ENCODE results near the gene SNTB2.
A peak's percentile ranks its signal among the peaks of the same experiment; 100 is the strongest.

SNTB2 gene

DNA sequence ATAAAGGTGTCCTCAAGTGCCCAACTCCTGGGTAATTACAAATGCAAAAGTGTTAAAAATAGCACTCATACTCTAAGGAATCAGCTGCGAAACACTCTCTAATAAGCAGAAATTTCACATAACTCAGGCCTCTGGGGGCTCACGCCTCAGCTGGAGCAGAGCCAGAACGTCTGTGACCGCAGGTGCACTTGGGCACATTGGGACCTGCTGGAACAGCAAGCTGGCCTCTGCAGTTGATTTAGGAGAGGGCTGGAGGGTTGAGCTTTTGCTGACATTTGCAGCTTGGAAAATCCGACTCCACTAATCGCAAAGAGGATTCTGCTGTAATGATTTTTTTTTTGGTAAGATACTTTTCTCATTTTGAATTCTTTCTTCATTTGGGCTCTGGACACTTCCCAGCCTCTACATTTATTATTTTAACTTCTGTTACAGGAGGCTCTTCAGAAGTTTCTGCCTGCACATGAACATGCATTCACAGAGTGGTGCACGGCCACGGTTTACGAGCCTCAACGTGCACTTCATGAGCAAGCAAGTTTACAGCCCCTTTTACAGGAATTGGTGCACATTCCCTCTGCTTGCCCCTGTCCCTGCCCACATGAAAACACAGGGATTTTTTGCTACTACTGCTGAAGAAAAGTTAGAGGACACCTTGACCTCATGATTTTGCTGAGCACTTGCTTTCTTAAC, 4.1 kb upstream of the SNTB2 start:
- peak; percentile 24 to 72 for DNase-seq

DNA sequence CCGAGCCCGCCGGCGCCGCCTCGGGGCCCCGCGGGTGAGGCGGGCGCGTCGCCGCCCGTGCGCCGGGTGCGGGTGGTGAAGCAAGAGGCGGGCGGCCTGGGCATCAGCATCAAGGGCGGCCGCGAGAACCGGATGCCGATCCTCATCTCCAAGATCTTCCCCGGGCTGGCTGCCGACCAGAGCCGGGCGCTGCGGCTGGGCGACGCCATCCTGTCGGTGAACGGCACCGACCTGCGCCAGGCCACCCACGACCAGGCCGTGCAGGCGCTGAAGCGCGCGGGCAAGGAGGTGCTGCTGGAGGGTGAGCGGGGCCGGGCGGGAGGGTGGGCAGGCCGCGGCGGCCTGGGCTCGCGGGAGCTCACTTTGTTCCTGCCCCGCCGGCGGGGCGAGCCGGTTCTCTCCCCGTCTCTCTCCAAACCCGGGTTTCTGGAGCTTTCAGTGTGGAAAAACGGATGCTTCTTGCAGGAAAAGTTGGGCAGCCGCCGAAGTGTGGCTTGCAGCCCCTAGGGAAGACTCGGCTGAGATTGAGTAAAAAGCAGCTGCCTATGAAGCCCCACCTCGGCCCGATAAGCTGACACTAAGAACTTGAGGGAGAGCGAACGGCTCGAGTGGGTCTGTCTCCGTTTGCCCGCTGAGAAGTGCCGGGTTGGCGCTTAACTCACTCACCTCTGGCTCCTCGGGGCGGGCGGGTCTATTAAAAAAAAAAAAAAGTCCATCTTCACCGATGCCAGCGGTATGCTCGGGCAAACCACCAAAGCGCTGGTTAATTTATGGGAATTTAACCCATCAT, 677 bp downstream of the SNTB2 start:
- peak; percentile 56 to 71 for DNase-seq

DNA sequence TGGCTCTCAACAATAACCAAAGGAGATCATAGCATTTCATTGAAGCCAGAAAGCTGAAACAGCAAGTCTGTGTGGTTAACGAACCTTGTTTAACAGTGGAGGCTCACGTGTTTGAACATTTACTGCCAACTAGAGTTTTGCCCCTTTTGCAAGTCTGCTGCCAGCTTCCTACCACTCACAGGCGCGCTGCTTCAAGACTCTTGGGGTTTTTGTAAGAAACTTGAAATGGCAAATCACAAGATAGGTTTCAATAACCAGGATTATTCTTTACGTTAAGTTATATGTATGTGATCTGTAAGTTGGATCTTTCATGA, 1.2 kb downstream of the SNTB2 start:
- peak in 1 of 2 experiments; percentile 62 for DNase-seq

DNA sequence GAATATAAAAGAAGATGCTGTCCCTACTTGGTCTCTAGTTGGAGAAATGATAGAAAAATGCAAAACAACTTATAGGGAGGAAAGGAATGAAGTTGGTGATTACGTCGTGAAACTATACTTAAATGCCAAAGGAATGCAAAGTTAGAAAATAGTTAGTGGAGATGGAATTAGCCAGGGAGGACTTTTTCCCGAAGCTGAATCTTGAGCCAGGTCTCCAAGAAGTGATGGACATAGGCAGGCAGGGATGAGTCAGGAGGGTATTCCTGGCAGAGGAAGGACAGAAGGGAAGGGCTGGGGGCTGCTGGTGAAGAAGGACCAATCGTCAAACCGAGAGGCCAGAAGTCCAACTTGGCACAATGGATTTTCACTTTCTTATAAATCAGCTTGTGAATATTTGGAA, 1.8 kb downstream of the SNTB2 start:
- no peak for DNase-seq

DNA sequence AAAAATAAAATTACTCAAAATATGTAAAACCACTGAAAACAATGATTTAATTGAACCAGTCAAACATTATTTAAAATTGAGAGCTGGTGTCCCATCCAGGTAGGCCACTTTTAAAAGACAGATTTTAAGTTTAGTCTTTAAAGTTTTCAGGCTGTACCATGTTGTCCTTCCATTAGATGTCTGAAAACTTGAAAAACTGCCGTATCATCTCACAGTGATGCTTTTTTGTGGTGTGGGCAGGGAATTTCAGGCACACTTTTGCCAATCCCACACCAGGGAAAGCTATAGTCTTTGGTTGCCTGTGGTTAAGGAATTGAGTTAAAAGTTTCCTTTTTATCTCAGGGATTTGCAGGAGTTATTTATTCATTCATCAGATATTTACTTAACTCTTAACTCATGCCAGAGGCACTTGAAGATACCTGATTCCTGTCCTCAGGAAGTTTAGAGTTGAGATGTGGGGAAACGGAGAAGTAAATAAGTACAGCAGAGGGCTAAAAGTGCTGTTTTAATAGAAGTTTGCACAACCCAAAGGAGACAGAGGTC, 3.2 kb downstream of the SNTB2 start:
- DNase-seq = no peak

DNA sequence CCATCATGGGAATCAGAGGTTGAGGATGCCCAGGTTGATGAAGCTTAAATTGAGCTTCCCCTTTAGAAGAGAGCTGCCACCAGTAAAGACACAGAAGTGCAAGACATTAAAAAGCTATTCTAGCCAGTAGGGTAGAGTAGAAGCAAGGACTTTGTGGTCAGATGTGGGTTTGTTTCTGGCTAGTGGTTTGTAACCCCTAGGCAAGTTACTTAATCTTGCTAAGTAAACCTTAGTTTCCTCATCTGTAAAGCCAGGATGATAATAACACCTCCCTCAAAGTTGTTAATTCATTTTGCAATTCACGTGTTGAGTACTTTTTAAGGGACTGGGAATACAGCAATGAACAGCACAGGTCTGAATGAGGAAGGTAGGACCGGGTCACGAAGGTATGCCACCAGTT, 3.6 kb downstream of the SNTB2 start:
- no peak for DNase-seq

DNA sequence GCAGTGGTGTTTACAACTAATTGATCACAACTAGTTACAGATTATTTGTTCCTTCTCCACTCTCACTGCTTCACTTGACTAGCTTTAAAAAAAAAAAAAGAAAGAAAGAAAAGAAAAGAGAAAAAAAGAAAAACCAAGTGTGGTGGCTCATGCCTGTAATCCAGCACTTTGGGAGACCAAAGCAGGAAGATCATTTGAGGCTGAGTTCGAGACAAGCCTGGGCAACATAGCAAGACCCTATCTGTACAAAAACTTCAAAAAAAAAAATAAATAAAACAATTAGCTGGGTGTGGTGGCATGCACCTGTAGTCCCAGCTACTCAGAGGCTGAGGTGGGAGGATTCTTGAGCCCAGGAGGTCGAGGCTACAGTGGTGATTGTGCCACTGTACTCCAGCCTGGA, 4.2 kb downstream of the SNTB2 start:
- no peak for DNase-seq

DNA sequence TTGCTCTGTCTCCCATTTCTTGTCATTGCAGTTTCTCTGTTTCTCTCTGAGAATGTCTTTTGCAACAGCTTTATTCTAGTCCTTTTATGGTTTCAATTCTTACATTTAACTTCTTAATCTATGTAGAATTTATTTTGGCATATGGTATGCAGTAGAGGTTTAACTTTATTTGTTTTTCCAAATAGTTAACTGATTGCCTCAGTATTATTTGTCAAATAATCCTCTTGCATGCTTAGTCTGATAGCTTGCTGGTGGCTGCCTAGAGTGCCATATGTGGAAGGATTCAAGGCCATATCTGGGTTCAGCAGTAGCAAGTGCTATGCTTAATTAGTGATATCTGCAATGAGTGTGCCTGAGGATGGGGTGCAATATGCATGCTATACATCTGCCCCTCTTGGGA, 6.9 kb downstream of the SNTB2 start:
- DNase-seq = peak in 1 of 2 experiments; percentile 71

DNA sequence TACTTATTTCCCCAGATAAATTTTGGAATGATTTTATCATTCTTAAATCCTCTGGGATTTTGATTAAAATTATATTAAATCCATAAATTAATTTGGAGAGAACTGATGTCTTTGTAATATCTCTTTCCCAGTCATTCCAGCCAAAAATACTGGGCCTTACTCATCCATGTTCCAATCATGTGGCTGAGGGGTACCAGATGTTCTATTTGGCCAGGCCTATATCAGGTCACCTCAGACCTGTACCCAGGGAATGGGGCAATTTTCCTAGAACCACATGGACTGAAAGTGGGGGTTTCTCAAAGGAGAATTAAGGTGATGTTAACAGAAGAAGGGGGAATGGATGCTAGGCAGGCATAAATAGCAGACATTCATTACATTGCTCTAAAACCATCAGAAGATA, 7.5 kb downstream of the SNTB2 start:
- no peak for DNase-seq

DNA sequence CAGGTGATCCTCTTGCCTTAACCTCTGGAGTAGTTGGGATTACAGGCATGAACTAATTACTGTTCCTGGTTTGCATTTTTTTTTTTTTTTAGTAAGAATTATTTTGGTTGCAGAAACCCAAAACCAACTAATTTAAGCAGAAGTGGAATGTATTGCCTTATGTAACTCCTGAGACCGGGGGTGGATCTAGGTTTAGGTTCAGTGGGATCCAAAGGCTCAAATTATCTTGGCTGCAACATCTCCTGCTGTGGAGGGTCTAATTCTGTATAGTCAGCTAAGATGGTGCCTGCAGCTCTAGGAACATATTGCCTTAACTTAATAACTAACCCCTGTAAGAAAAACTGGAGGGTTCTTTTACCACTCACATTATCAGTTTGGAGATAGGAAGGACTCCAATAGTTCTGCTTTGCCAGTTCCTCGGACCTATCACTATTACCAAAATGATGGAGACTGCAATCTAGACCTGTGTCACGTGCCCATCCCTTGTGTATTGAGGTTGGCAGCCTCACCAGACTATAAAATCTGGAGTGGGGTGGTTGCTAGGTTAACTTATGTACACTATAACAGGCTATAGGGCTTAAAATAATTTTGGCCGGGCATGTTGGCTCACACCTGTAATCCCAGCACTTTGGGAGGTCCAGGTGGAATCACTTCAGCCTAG, 8.5 kb downstream of the SNTB2 start:
- no peak for DNase-seq

DNA sequence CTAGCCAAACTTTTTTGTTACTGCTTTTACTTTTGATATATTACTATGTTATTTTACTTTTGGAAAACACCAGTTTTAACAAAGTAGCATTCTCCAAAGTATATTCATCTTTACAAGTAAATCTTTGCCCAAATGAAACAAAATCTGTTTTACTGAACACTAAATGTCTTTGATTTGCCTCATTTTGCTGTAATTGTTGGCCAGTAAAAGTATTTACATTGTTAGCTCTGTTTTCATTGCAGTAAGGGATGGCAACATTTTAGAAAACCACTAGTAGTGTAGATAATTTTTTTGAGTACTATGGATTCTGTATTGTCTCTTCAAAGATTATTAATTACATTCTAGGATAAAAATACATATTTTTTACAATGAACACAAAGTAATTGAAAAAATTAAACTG, 10.6 kb downstream of the SNTB2 start:
- no peak for DNase-seq

DNA sequence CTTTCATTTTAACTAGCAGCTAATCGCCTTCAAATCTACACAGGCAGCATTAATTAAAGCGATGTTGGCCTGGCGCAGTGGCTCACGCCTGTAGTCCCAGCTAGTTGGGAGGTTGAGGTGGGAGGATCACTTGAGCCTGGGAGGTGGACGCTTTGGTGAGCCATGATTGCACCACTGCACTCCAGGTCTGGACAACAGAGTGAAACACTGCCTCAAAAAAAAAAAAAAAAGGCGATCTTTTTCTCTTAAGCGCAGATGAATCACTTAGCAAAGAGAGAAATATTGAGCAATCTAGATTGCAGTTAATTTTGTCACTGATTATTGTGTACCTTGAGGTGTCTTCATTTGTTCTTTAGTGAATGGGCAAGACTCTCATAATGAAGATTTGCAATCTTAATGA, 12.4 kb downstream of the SNTB2 start:
- DNase-seq = no peak

DNA sequence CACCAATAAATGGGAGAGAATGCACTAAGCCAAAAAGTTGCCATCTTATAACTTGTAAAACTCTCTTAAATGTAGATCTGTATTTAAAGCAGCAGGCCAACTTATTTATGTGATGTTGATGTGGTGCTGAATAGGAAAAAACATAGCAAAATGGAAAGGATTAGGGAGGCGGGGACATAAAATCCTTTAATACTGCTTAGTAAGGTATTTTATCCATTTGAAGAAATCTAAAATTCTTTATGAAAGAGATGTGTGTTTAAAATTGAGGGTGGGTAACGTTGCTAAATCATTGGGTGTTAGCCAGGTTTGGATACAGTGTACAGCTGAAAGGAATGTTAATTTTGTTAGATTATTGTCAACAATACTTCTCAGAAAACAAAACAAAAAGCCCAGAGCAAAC, 14.3 kb downstream of the SNTB2 start:
- DNase-seq = no peak

DNA sequence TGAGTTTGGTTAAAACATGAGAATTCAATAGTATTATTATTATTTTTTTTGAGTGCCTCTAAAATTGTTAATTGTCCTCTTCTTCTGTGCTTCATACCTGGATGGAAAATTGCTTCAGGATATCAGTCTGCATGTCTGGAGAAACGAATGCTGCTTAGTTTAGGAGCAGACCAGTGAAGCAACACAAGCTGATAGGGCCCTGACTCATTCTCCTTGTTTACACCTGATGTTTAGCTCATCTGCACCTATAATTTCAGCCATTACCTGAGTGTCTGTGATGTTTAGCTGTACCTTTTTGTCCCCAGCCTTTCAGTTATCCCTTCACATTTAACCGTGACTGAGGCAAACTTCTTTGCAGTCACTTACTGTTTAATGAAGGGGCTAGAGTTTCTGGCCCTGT, 14.8 kb downstream of the SNTB2 start:
- DNase-seq = no peak

DNA sequence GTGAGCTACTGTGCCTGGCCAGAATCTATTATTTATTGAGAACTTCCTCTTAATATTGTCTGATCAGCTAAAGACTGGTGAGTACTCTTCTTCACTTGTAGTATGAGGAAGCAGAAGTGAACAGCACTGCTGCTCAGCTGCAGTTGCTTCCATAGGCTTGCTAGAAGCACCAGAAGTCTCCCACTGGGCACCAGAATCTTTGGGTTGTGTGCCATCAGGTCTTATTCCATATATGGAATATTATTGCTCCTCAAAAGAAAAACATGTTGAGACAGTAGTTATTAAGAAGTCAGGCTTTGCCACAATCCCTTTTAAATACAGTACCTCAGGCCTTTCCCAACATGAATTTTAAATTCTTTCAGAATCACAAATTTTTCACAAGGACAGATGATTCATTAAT, 17.2 kb downstream of the SNTB2 start:
- DNase-seq = no peak

DNA sequence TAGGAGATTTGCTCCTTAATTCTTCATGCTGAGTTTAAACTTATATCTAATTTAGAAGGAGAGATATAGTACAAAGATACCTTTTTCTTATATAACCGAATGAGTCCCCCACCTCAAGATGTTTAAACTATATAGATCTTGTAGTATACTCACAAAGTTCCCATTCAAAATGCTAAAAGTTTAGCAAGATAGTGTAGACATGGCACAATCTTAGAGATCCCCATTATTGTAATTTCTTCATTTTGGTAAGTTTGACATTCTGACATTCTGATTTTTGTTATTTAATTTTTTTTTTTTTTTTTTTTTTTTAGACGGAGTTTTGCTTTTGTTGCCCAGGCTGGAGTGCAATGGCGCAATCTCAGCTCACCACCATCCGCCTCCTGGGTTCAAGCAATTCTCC, 22.8 kb downstream of the SNTB2 start:
- no peak for DNase-seq

DNA sequence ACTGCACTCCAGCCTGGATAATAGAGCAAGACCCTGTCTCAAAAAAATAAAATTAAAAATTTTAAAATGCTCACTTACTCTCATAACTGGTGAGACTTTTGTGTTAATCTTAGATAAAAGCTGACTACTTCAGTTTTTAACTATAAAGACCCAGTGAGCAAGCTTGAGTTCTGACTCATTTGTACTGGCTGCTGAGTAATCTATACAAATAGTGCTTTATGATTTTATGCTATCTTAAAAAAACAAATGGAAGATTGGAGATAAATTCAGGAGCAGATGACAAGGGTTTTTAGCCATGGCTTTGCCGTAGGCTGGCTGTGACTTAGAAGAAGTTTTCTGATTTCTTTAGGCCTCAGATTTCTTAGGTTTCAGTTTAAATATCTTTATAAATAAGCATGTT, 30.5 kb downstream of the SNTB2 start:
- DNase-seq = no peak

DNA sequence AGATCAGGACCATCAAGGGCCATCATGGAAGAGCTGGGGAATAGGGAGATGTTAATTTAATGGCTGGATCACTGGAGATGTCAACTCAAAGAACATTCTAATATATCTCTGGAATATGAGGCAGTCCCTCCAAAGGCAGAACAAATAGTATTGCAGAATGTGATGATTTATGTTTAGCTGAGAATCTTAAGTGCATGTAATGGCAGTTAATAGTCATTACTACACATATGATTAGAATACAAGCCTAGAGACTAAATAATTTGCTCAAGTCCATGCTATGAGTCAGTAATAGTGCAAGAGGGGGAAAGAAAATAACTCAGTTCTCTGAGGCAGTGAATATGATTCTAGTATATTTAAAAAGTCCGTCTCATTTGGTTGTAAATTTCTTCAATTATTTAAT, 32.3 kb downstream of the SNTB2 start:
- DNase-seq = no peak

DNA sequence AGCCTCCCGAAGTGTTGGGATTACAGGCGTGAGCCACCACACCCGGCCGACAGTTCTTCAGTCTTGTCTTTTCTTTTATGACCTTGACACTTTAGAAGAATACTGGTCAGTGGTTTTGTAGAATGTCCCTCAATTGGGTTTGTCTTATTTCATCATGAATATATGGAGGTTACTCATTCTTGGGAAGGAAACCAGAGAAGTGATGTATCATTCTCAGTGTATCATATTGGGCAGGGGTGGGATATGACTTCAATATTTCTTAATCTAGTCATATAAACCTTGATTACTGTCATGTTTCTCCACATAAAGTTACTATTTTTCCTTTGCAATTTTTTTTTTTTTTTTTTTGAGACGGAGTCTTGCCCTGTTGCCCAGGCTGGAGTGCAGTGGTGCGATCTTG, 36.9 kb downstream of the SNTB2 start:
- no peak for DNase-seq

DNA sequence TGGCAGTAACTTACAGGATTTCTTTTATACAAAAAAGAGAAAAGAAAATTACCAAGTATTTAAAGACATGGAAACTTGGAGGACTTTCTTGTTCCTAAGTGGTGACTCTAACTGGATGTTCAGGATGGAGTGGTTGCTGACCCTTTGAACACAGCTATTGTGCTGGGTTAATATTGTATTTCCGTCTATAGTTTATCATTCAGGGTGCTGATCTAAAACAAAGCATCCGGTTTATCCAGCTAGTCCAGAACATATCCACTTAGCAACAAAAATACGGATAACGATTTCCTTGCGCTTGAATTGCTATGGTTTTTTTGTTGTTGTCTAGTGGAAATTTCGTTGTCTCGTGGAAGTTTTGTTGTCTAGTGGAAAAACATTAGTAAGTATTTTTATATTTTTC, 38.2 kb downstream of the SNTB2 start:
- no peak for DNase-seq

DNA sequence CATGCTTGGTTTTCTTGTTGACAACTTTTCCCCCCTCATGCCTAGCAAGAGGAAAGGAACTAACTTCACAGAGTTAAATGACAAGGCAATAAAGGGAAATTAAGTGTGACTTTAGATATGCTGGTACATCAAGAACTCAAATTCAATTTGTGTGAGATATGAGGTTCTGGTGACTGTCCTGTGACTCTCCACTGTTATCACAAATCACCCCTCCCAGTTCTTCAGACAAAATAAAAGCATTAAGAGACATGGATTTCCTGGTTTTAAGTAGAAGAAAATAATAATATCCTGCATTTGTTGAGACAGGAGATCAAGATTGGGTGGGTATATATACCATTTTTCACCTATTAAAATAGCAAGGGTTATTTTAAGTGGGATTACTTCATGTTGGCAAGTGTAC, 46.2 kb downstream of the SNTB2 start:
- DNase-seq = no peak

DNA sequence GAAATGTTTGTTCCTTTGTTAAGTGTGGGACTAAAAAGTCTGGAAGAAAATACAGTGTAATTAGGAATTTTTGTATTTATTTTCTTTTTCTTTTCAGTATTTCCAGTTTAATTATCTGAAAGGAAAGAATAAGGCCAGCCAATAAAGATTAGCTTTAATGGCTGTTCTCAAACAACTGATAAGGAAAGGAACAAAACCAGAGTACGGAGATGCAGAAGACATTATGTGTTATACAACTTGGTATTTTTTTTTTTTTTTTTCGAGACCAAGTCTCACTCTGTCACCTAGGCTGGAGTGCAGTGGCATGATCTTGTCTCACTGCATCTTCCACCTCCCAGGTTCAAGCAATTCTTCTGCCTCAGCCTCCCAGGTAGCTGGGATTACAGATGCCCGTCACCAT, 47.5 kb downstream of the SNTB2 start:
- no peak for DNase-seq

DNA sequence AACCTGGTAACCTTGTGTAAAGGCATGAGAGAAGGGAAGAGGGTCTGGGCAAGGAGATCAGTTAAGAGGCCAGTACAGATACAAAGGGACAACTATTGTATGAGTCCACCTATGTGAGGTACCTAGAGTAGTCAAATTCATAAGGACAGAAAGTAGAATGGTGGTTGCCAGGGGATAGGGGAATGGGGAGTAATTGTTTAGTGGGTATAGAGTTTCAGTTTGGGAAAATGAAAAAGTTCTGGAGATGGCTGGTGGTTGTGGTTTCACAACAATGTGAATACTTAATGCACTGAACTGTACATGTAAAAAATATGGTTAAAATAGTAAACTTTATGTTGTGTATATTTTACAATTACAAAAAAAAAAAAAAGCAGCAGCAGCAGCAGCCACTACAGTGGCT, 49.4 kb downstream of the SNTB2 start:
- DNase-seq = no peak

DNA sequence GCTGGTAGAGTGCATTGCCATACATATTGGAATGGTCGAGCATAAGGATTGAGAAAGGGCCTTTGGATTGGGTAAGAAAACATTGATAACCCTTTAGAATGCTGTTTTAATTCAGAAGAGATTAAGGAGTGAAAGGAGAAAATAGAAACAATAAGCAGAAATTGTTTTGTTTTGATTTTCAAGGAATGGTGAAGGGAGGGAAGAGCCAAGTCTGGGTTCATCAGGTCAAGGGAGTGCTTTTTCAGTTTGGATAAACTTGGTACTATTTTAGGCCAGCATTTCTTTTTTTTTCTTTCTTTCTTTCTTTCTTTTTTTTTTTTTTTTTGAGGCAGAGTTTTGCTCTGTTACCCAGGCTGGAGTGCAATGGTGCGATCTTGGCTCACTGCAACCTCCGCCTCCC, 50.3 kb downstream of the SNTB2 start:
- no peak for DNase-seq

Measured in NCI-H524 (cell line).